Fibroblast of skin of scalp (primary cell): ENCODE measurements around the gene SPACDR.

Experiments used
- DNase-seq: peaks from one replicate; pipeline ENCODE4 v3.0.0-alpha.2; 2013

Gene SPACDR

GRCh38 chr7:100411101-100411500 is 53.0 kb downstream of the SPACDR start:
- no peak for DNase-seq

- DNase-seq: peak; percentile 72
Observed at GRCh38 chr7:100407285-100408180, 56.5 kb downstream of the SPACDR start.

GRCh38 chr7:100406767-100407166 is 57.3 kb downstream of the SPACDR start:
- peak; percentile 26 for DNase-seq
